Hepatocyte (in vitro differentiated cells): Measurements from ENCODE around the gene F2R. TPM values are rescaled to one million over a fixed set of nuclear protein-coding genes. Genes with fewer than 3 reads are reported as not detected.

Experiments
- DNase-seq: peaks from one replicate; pipeline ENCODE4 v3.0.0-alpha.2; 2016; ENCODE audit warnings: low spot score
- H2AFZ ChIP-seq: fragments of 200-600 bp; sonication (generic); 2 replicates; pipeline ENCODE4 v1.6.0; 2016; ENCODE audit warnings: antibody characterized with exemption, mild to moderate bottlenecking
- H3K27ac ChIP-seq: fragments of 200-600 bp; sonication (generic); 2 replicates; pipeline ENCODE4 v1.5.1; 2016; ENCODE audit warnings: mild to moderate bottlenecking
- H3K27me3 ChIP-seq: fragments of 200-600 bp; sonication (generic); 2 replicates; pipeline ENCODE4 v1.6.1; 2016
- H3K36me3 ChIP-seq: fragments of 200-600 bp; sonication (generic); replicated peaks from 2 replicates; pipeline ENCODE4 v1.5.1; 2016; ENCODE audit warnings: low read depth; ENCODE audit not compliant: insufficient read depth
- H3K4me1 ChIP-seq: fragments of 200-600 bp; sonication (generic); 2 replicates; pipeline ENCODE4 v1.5.1; 2016; ENCODE audit warnings: mild to moderate bottlenecking, moderate library complexity; ENCODE audit not compliant: insufficient read depth
- H3K4me2 ChIP-seq: fragments of 200-600 bp; sonication (generic); 2 replicates; pipeline ENCODE4 v1.6.0; 2016
- H3K4me3 ChIP-seq: fragments of 200-600 bp; sonication (generic); 2 replicates; pipeline ENCODE4 v1.5.1; 2016; ENCODE audit warnings: mild to moderate bottlenecking
- H3K79me2 ChIP-seq: fragments of 200-600 bp; sonication (generic); 2 replicates; pipeline ENCODE4 v1.6.0; 2017; ENCODE audit warnings: mild to moderate bottlenecking
- H3K9me2 ChIP-seq: fragments of 200-600 bp; sonication (generic); replicated peaks from 2 replicates; pipeline ENCODE4 v1.6.0; 2017; ENCODE audit warnings: mild to moderate bottlenecking; ENCODE audit not compliant: insufficient read depth
- H3K9me3 ChIP-seq: fragments of 200-600 bp; sonication (generic); 2 replicates; pipeline ENCODE4 v1.5.1; 2016; ENCODE audit warnings: low read depth, mild to moderate bottlenecking
- H4K20me1 ChIP-seq: fragments of 200-600 bp; sonication (generic); 2 replicates; pipeline ENCODE4 v1.6.0; 2016; ENCODE audit warnings: mild to moderate bottlenecking; ENCODE audit not compliant: insufficient read depth, poor library complexity, severe bottlenecking
- EZH2 ChIP-seq: fragments of 200-600 bp; sonication (generic); IDR thresholded peaks from 2 replicates; pipeline ENCODE4 v1.6.1; 2016; ENCODE audit warnings: antibody characterized with exemption, mild to moderate bottlenecking, borderline replicate concordance
- EZH2phosphoT487 ChIP-seq: fragments of 200-600 bp; sonication (generic); IDR thresholded peaks from one replicate; pipeline ENCODE4 v1.6.1; 2018; ENCODE audit warnings: antibody characterized with exemption, mild to moderate bottlenecking, low read depth, moderate library complexity; ENCODE audit not compliant: unreplicated experiment, severe bottlenecking
- WGBS: methylation state at CpG from one replicate; pipeline ENCODE4 v1.1.6; 2016; ENCODE audit warnings: low lambda C conversion rate; ENCODE audit errors: missing lambda C conversion rate; 5-methylcytosine and 5-hydroxymethylcytosine counted together
- polyA plus RNA-seq: library from polyadenylated mRNA; unstranded; fragments of >200 nt; fragmentation: Nextera tagmentation; extraction: Ambion mirVana; gene quantifications from 2 replicates; pipeline ENCODE4 v1.2.1, GENCODE V29; 2016
- total RNA-seq: library from RNA; depleted of rRNA; stranded (reverse); fragments of >200 nt; gene quantifications from 2 replicates; pipeline ENCODE4 v1.2.3, GENCODE V29; 2014
- TF ChIP-seq, protein P1 (sequence below): fragments of 200-600 bp; sonication (generic); IDR thresholded peaks from 2 replicates; pipeline ENCODE4 v1.5.1; 2016; ENCODE audit warnings: antibody characterized with exemption, mild to moderate bottlenecking; ENCODE audit not compliant: poor library complexity

The F2R gene
- total and polyA plus RNA-seq, 2 experiments from 2014 or later = 27.1 to 48.1 TPM

- Histone ChIP-seq H3K27me3 (no peaks in the 10 kb centered on the region), H3K9me2 (no peaks in the 10 kb centered on the region), H4K20me1 (no peaks in the 10 kb centered on the region), H3K4me1 (peaks cover 31% of the 10 kb centered on the region), H3K4me2 (peak overlapping the region; percentile 5), H2AFZ (no peak overlapping the region), H3K27ac (peak overlapping the region; percentile 85), H3K79me2 (no peaks in the 10 kb centered on the region), H3K4me3 (no peak overlapping the region), H3K9me3 (no peaks in the 10 kb centered on the region), H3K36me3 (no peaks in the 10 kb centered on the region)
- WGBS = 54% methylated on average over 7 of the region's 7 CpGs
- TF ChIP-seq EZH2 (no peak), EZH2phosphoT487 (no peak)
- TF ChIP-seq, protein P1, sequence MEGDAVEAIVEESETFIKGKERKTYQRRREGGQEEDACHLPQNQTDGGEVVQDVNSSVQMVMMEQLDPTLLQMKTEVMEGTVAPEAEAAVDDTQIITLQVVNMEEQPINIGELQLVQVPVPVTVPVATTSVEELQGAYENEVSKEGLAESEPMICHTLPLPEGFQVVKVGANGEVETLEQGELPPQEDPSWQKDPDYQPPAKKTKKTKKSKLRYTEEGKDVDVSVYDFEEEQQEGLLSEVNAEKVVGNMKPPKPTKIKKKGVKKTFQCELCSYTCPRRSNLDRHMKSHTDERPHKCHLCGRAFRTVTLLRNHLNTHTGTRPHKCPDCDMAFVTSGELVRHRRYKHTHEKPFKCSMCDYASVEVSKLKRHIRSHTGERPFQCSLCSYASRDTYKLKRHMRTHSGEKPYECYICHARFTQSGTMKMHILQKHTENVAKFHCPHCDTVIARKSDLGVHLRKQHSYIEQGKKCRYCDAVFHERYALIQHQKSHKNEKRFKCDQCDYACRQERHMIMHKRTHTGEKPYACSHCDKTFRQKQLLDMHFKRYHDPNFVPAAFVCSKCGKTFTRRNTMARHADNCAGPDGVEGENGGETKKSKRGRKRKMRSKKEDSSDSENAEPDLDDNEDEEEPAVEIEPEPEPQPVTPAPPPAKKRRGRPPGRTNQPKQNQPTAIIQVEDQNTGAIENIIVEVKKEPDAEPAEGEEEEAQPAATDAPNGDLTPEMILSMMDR = no peak
- DNase-seq = peak; percentile 30
These were observed 25.0 kb upstream of the F2R start for GRCh38 chr5:76690704-76691466.

GRCh38 chr5:76691467-76692273 is 24.3 kb upstream of the F2R start:
- peaks cover 31% of the 10 kb centered on the region for H3K4me1 ChIP-seq
- no peaks in the 10 kb centered on the region for H3K9me3 ChIP-seq
- TF ChIP-seq EZH2 (no peak), EZH2phosphoT487 (no peak)
- TF ChIP-seq, protein P1 = no peak
- no peaks in the 10 kb centered on the region for H3K36me3 ChIP-seq
- H4K20me1 ChIP-seq = no peaks in the 10 kb centered on the region
- DNase-seq = peak; percentile 26
- H2AFZ ChIP-seq = no peak overlapping the region
- no peaks in the 10 kb centered on the region for H3K79me2 ChIP-seq
- no peaks in the 10 kb centered on the region for H3K27me3 ChIP-seq
- no peak overlapping the region for H3K4me3 ChIP-seq
- 45% methylated on average over 5 of the region's 5 CpGs for WGBS
- peak overlapping the region; percentile 85 for H3K27ac ChIP-seq
- no peaks in the 10 kb centered on the region for H3K9me2 ChIP-seq
- no peak overlapping the region for H3K4me2 ChIP-seq

DNA sequence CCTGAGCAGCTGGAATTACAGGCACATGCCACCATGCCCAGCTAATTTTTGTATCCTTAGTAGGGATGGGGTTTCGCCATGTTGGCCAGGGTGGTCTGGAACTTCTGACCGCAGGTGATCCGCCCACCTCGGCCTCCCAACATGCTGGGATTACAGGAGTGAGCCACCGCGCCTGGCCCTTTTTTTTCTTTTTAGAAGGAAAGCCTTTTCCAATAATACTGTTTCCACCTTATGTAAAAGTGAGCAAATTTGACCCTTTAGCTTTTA is 23.7 kb upstream of the F2R start:
- no peaks in the 10 kb centered on the region for H3K9me3 ChIP-seq
- TF ChIP-seq, protein P1 = no peak
- TF ChIP-seq EZH2 (no peak), EZH2phosphoT487 (no peak)
- no peak for DNase-seq
- no peak overlapping the region for H2AFZ ChIP-seq
- H3K4me2 ChIP-seq = no peak overlapping the region
- H3K4me3 ChIP-seq = no peak overlapping the region
- H3K79me2 ChIP-seq = no peaks in the 10 kb centered on the region
- peak overlapping the region; percentile 85 for H3K27ac ChIP-seq
- no peaks in the 10 kb centered on the region for H4K20me1 ChIP-seq
- H3K36me3 ChIP-seq = no peaks in the 10 kb centered on the region
- H3K9me2 ChIP-seq = no peaks in the 10 kb centered on the region
- 94% methylated on average over 6 of the region's 6 CpGs for WGBS
- peaks cover 31% of the 10 kb centered on the region for H3K4me1 ChIP-seq
- no peaks in the 10 kb centered on the region for H3K27me3 ChIP-seq
